A549 (cell line): ENCODE data around the gene NUP188. TPM values are rescaled to one million over a fixed set of nuclear protein-coding genes. Genes with fewer than 3 reads are reported as not detected.

Experiments used
- ATAC-seq, 2 experiments: fragments of 200-7000 bp in 1 of 2; fragments of >200 bp in 1 of 2; cut with Nextera tagmentation in 1 of 2; cut with Tn5 transposase in 1 of 2; 3 replicates each; pipeline versions ENCODE4 v1.8.0 to v1.9.1; 2018 to 2020; ENCODE audit warnings: mild to moderate bottlenecking in 1 of 2, moderate library complexity in 1 of 2
- CTCF ChIA-PET: fragments of 300-600 bp; sonication (Branson Sonifier 250); formaldehyde crosslinking; extraction: SDS; loops from one replicate; lab custom pipeline; 2021; ENCODE audit warnings: antibody characterized with exemption, inconsistent platforms; lab: Yijun Ruan, JAX
- POLR2A ChIA-PET: fragments of 350-600 bp; formaldehyde crosslinking; extraction: SDS; loops from one replicate; lab custom pipeline; 2021; ENCODE audit warnings: antibody characterized with exemption, inconsistent platforms; lab: Yijun Ruan, JAX
- DNase-seq, 2 experiments: peaks; one replicate each; pipeline versions ENCODE4 v3.0.0 to v3.0.0-alpha.2; 2011 to 2016; ENCODE audit warnings: low read depth in 1 of 2, low spot score in 1 of 2
- FAIRE-seq: peaks from 2 replicates; lab custom pipeline; 2011; peaks lifted over from hg19 to GRCh38; lab: Jason Lieb, UNC
- H3K27ac ChIP-seq, 2 experiments: fragments of >200 bp; sonication (Bioruptor Twin); formaldehyde crosslinking; 3 replicates each; pipeline ENCODE4 v1.5.1; 2016 to 2017
- H3K4me1 ChIP-seq: fragments of >200 bp; sonication (Bioruptor Twin); formaldehyde crosslinking; 3 replicates; pipeline ENCODE4 v1.6.1; 2016
- H3K4me2 ChIP-seq: fragments of >200 bp; sonication (Bioruptor Twin); formaldehyde crosslinking; 3 replicates; pipeline ENCODE4 v1.6.1; 2016
- H3K4me3 ChIP-seq: fragments of >200 bp; sonication (Bioruptor Twin); formaldehyde crosslinking; 3 replicates; pipeline ENCODE4 v1.5.1; 2016
- H3K9me3 ChIP-seq: fragments of >200 bp; sonication (Bioruptor Twin); formaldehyde crosslinking; 3 replicates; pipeline ENCODE4 v1.6.1; 2016
- BHLHE40 ChIP-seq: IDR thresholded peaks from 2 replicates; pipeline ENCODE4 v1.6.1; 2012; ENCODE audit warnings: low read depth, low read length, inconsistent platforms
- CHD2 ChIP-seq: fragments of 150-350 bp; IDR thresholded peaks from 2 replicates; pipeline ENCODE4 v1.6.1; 2014; ENCODE audit warnings: low read length; ENCODE audit not compliant: partially characterized antibody
- EHF ChIP-seq: fragments of 250-450 bp; sonication (Bioruptor Pico); IDR thresholded peaks from 2 replicates; pipeline ENCODE4 v1.5.0; 2020; ENCODE audit warnings: mild to moderate bottlenecking
- EHMT2 ChIP-seq: fragments of 200-600 bp; sonication (generic); IDR thresholded peaks from 2 replicates; pipeline ENCODE4 v1.6.1; 2016; ENCODE audit warnings: antibody characterized with exemption, low read depth, mild to moderate bottlenecking, moderate library complexity
- ESRRA ChIP-seq: fragments of 150-350 bp; IDR thresholded peaks from 2 replicates; pipeline ENCODE4 v1.6.1; 2014; ENCODE audit warnings: mild to moderate bottlenecking, low read length, borderline replicate concordance
- FOSB ChIP-seq: fragments of 250-450 bp; sonication (Bioruptor Pico); IDR thresholded peaks from 2 replicates; pipeline ENCODE4 v1.5.0; 2020; ENCODE audit warnings: mild to moderate bottlenecking, moderate library complexity
- FOSL2 ChIP-seq, 2 experiments: fragments of 450-650 bp in 1 of 2; fragments of >200 bp in 1 of 2; sonication (Bioruptor Twin) in 1 of 2; formaldehyde crosslinking; IDR thresholded peaks; 2 replicates each; pipeline versions ENCODE4 v1.5.0 to v1.6.1; 2016 to 2020; ENCODE audit warnings: mild to moderate bottlenecking in 1 of 2, moderate library complexity in 1 of 2
- FOXS1 ChIP-seq: fragments of 250-450 bp; sonication (Bioruptor Pico); IDR thresholded peaks from 2 replicates; pipeline ENCODE4 v1.5.0; 2020; ENCODE audit warnings: mild to moderate bottlenecking, moderate library complexity
- HDAC2 ChIP-seq: fragments of 200-600 bp; sonication (generic); IDR thresholded peaks from 2 replicates; pipeline ENCODE4 v1.6.1; 2016
- HOXA7 ChIP-seq: fragments of 250-450 bp; sonication (Bioruptor Pico); IDR thresholded peaks from 2 replicates; pipeline ENCODE4 v1.5.0; 2020; ENCODE audit warnings: mild to moderate bottlenecking, moderate library complexity
- HOXB5 ChIP-seq: fragments of 250-450 bp; sonication (Bioruptor Pico); IDR thresholded peaks from 2 replicates; pipeline ENCODE4 v1.5.0; 2020; ENCODE audit warnings: mild to moderate bottlenecking, moderate library complexity
- JUNB ChIP-seq: fragments of >200 bp; sonication (Bioruptor Twin); formaldehyde crosslinking; IDR thresholded peaks from 2 replicates; pipeline ENCODE4 v1.6.1; 2016
- MAX ChIP-seq: IDR thresholded peaks from 2 replicates; pipeline ENCODE4 v1.6.1; 2012
- MAZ ChIP-seq: fragments of 150-350 bp; IDR thresholded peaks from 2 replicates; pipeline ENCODE4 v1.6.1; 2014; ENCODE audit warnings: antibody characterized with exemption, low read depth, low read length, borderline replicate concordance
- MYC ChIP-seq: IDR thresholded peaks from 2 replicates; pipeline ENCODE4 v1.6.1; 2012; ENCODE audit warnings: mild to moderate bottlenecking, inconsistent platforms, low read length, improper control_type of control experiment, borderline replicate concordance
- NR3C1 ChIP-seq: fragments of >200 bp; sonication (Bioruptor Twin); formaldehyde crosslinking; IDR thresholded peaks from 3 replicates; pipeline ENCODE4 v1.6.1; 2017
- POLR2A ChIP-seq: IDR thresholded peaks from 2 replicates; pipeline ENCODE4 v1.6.1; 2012; ENCODE audit warnings: mild to moderate bottlenecking, low read length
- POLR2AphosphoS2 ChIP-seq: conservative IDR thresholded peaks from 2 replicates; pipeline ENCODE4 v1.6.1; 2012; ENCODE audit warnings: low read length, improper control_type of control experiment, inconsistent platforms
- RFX5 ChIP-seq: fragments of 450-650 bp; IDR thresholded peaks from 2 replicates; pipeline ENCODE4 v1.7.1; 2014; ENCODE audit warnings: antibody characterized with exemption, mild to moderate bottlenecking, moderate library complexity
- RNF2 ChIP-seq: fragments of 200-600 bp; sonication (generic); IDR thresholded peaks from 2 replicates; pipeline ENCODE4 v1.6.1; 2016; ENCODE audit warnings: low read depth, mild to moderate bottlenecking, antibody characterized with exemption, moderate library complexity, borderline replicate concordance
- SREBF2 ChIP-seq: fragments of 450-650 bp; IDR thresholded peaks from 2 replicates; pipeline ENCODE4 v1.6.1; 2014; ENCODE audit warnings: mild to moderate bottlenecking, moderate library complexity
- ZC3H11A ChIP-seq: fragments of 450-650 bp; IDR thresholded peaks from 2 replicates; pipeline ENCODE4 v1.6.1; 2014; ENCODE audit warnings: antibody characterized with exemption, mild to moderate bottlenecking
- ZFP36 ChIP-seq: fragments of 450-650 bp; IDR thresholded peaks from 2 replicates; pipeline ENCODE4 v1.6.1; 2014; ENCODE audit warnings: borderline replicate concordance; ENCODE audit not compliant: partially characterized antibody
- ZNF302 ChIP-seq: fragments of 250-450 bp; sonication (Bioruptor Pico); IDR thresholded peaks from 2 replicates; pipeline ENCODE4 v1.9.0; 2021; ENCODE audit warnings: inconsistent platforms, mild to moderate bottlenecking, moderate library complexity
- WGBS: methylation state at CpG from one replicate; pipeline ENCODE4 v1.1.6; 2017; ENCODE audit errors: missing lambda C conversion rate; 5-methylcytosine and 5-hydroxymethylcytosine counted together
- polyA plus RNA-seq, 4 experiments: library from polyadenylated mRNA; depleted of rRNA in 3 of 4; stranded (reverse); fragments of >200 nt; fragmentation: RNase III in 1 of 4; extraction: RNeasy Plus Mini Kit Qiagen cat#74134 plus additional on column Dnase treatment in 1 of 4; gene quantifications; 2 replicates in 3 of 4; 3 replicates in 1 of 4; pipeline ENCODE4 v1.2.3, GENCODE V29; 2011 to 2017
- TF ChIP-seq, protein P1 (sequence below): fragments of 200-600 bp; sonication (generic); IDR thresholded peaks from 2 replicates; pipeline ENCODE4 v1.6.1; 2016; ENCODE audit warnings: antibody characterized with exemption, mild to moderate bottlenecking, moderate library complexity
- TF ChIP-seq, protein P2 (sequence below): fragments of 150-350 bp; IDR thresholded peaks from 2 replicates; pipeline ENCODE4 v1.6.1; 2014; ENCODE audit warnings: low read depth, mild to moderate bottlenecking, low read length
- TF ChIP-seq, protein P3 (sequence below): fragments of 250-450 bp; sonication (Bioruptor Pico); IDR thresholded peaks from 2 replicates; pipeline ENCODE4 v1.5.0; 2020; ENCODE audit warnings: low read depth, mild to moderate bottlenecking, moderate library complexity

NUP188 gene
- polyA plus RNA-seq, 2 of the 4 experiments (the other 2 are of a cell fraction) = 33.2 to 52.3 TPM

DNA sequence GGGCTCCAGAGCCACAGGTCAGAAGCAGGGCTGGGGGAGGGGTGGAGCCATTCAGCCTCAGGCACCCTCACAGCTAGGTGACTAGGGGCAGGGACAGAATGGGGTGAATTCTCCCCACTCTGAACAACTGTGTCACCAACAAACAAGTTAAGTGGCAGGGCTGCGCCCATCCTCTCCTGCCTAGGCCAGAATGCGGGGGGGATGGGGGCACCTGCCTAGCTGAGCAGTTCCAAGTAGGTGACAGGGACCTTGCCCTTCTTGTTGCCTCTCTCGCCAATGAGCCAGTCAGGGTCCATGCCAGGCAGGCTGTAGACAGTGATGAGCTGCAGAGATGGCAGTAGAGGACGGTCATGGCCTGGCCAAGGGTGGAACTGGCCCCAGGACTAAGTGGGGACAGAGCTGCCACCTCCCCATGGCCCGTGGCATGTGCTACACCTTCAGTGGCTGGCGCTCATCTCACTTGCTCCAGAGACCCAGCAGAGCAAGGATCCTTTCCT is 61.0 kb downstream of the NUP188 start:
- Histone ChIP-seq H3K9me3 (no peaks in the 10 kb centered on the region), H3K27ac (no peak overlapping the region), H3K4me3 (no peak overlapping the region), H3K4me1 (no peaks in the 10 kb centered on the region), H3K4me2 (no peak overlapping the region)
- TF ChIP-seq NR3C1 (no peak), ZC3H11A (no peak), MAZ (no peak), POLR2AphosphoS2 (no peak), ESRRA (no peak), ZFP36 (no peak), RFX5 (no peak), FOXS1 (CRISPR knock-in tag) (no peak), MYC (no peak), HOXB5 (no peak), FOSB (no peak), SREBF2 (no peak), ZNF302 (CRISPR knock-in tag) (no peak), HDAC2 (no peak)
- TF ChIP-seq, protein P1, sequence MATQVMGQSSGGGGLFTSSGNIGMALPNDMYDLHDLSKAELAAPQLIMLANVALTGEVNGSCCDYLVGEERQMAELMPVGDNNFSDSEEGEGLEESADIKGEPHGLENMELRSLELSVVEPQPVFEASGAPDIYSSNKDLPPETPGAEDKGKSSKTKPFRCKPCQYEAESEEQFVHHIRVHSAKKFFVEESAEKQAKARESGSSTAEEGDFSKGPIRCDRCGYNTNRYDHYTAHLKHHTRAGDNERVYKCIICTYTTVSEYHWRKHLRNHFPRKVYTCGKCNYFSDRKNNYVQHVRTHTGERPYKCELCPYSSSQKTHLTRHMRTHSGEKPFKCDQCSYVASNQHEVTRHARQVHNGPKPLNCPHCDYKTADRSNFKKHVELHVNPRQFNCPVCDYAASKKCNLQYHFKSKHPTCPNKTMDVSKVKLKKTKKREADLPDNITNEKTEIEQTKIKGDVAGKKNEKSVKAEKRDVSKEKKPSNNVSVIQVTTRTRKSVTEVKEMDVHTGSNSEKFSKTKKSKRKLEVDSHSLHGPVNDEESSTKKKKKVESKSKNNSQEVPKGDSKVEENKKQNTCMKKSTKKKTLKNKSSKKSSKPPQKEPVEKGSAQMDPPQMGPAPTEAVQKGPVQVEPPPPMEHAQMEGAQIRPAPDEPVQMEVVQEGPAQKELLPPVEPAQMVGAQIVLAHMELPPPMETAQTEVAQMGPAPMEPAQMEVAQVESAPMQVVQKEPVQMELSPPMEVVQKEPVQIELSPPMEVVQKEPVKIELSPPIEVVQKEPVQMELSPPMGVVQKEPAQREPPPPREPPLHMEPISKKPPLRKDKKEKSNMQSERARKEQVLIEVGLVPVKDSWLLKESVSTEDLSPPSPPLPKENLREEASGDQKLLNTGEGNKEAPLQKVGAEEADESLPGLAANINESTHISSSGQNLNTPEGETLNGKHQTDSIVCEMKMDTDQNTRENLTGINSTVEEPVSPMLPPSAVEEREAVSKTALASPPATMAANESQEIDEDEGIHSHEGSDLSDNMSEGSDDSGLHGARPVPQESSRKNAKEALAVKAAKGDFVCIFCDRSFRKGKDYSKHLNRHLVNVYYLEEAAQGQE = no peak
- TF ChIP-seq, protein P2, sequence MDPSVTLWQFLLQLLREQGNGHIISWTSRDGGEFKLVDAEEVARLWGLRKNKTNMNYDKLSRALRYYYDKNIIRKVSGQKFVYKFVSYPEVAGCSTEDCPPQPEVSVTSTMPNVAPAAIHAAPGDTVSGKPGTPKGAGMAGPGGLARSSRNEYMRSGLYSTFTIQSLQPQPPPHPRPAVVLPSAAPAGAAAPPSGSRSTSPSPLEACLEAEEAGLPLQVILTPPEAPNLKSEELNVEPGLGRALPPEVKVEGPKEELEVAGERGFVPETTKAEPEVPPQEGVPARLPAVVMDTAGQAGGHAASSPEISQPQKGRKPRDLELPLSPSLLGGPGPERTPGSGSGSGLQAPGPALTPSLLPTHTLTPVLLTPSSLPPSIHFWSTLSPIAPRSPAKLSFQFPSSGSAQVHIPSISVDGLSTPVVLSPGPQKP = no peak
- TF ChIP-seq, protein P3, sequence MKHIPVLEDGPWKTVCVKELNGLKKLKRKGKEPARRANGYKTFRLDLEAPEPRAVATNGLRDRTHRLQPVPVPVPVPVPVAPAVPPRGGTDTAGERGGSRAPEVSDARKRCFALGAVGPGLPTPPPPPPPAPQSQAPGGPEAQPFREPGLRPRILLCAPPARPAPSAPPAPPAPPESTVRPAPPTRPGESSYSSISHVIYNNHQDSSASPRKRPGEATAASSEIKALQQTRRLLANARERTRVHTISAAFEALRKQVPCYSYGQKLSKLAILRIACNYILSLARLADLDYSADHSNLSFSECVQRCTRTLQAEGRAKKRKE = no peak
- no peak for ATAC-seq
- no peak for FAIRE-seq
- CTCF ChIA-PET = interaction anchor here (1.2 to 8.8 kb wide), 4 partner anchors 10 to 81 kb away, joined by 5 to 136 read pairs (median 54); no protein-coding TSS in a partner anchor
- WGBS = 90% methylated on average over 6 of the region's 6 CpGs
- no peak for DNase-seq
- POLR2A ChIA-PET = interaction anchor here (1.1 kb wide), 1 partner anchor 20 kb away, joined by 3 read pairs; the partner anchor contains the start of gene SH3GLB2

DNA sequence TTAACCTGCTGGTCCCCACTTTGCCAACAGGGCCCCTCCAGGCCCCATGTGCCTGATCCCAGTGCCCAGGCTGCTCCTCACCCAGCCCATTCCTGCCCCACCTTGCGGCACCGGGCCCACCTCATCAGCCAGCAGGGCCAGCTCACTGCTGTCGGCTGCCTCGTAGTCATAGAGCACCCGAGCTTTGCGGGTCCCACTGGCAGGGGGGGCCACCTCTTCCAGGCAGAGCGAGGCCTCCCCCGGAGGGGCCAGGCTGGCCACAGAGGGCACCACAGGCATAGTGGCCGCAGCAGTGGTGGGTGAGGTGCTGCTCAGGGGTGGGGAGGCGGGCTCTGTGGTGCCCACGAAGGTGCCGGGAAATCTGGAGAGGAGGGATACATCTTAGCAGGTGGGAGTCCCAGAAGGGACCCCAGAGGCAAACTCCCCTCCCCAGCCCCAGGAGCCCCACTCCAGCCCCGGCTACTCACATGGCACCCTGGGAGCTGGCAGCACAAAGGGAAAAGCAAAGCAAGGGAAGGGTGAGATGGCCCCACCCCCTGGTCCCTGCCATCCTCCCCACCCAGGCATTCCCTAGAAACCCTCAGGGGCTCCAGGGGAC is 61.6 kb downstream of the NUP188 start:
- CTCF ChIA-PET = interaction anchor here (1.2 to 8.8 kb wide), 4 partner anchors 10 to 81 kb away, joined by 5 to 136 read pairs (median 54); no protein-coding TSS in a partner anchor

More for the DNA sequence above, 61.6 kb downstream of the NUP188 start:
- FAIRE-seq = no peak
- WGBS = 95% methylated on average over 5 of the region's 13 CpGs
- TF ChIP-seq POLR2A (no peak), FOSL2 (IDR thresholded peaks at IDR 0.05) (no peak), FOSL2 (CRISPR knock-in tag; IDR thresholded peaks at IDR 0.05) (no peak), EHF (CRISPR knock-in tag) (no peak), EHMT2 (no peak), MAX (no peak), CHD2 (no peak), RNF2 (no peak), MAZ (no peak), JUNB (no peak), HOXA7 (CRISPR knock-in tag) (no peak), ZNF302 (CRISPR knock-in tag) (no peak), BHLHE40 (no peak)
- TF ChIP-seq, protein P3 = no peak
- Histone ChIP-seq H3K4me1 (no peaks in the 10 kb centered on the region), H3K27ac (no peak overlapping the region), H3K9me3 (no peaks in the 10 kb centered on the region), H3K4me3 (no peak overlapping the region), H3K4me2 (no peak overlapping the region)
- POLR2A ChIA-PET = interaction anchor here (1.1 kb wide), 1 partner anchor 19 kb away, joined by 3 read pairs; the partner anchor contains the start of gene SH3GLB2
- DNase-seq = no peak
- no peak for ATAC-seq
